Measurements from ENCODE around the gene KCNN3.

The KCNN3 gene

GRCh38 chr1:154837034-154837671 lies 32.9 kb downstream of the KCNN3 start:
- no peak for ATAC-seq
- TF ChIP-seq POU6F1 (CRISPR knock-in tag; IDR thresholded peaks at IDR 0.05; ENCODE audit: borderline replicate concordance, low read depth) = no peak
- TF ChIP-seq TSHZ2 (CRISPR knock-in tag; IDR thresholded peaks at IDR 0.05) = no peak
- no peak for TF ChIP-seq SNAI2 (CRISPR knock-in tag; IDR thresholded peaks at IDR 0.05)
- TF ChIP-seq CSDC2 (CRISPR knock-in tag; IDR thresholded peaks at IDR 0.05) = no peak
- no peak for TF ChIP-seq RARB (CRISPR knock-in tag; IDR thresholded peaks at IDR 0.05)
- no peak for TF ChIP-seq CSRNP3 (CRISPR knock-in tag; IDR thresholded peaks at IDR 0.05)
- no peak for TF ChIP-seq ZNF8 (CRISPR knock-in tag; IDR thresholded peaks at IDR 0.05)

- ATAC-seq = no peak
- TF ChIP-seq ZNF565 (CRISPR knock-in tag; conservative IDR thresholded peaks at IDR 0.05; ENCODE audit: low read depth) (no peak), RARB (CRISPR knock-in tag; IDR thresholded peaks at IDR 0.05) (no peak), OSR1 (CRISPR knock-in tag; IDR thresholded peaks at IDR 0.05) (no peak), CREB5 (CRISPR knock-in tag; IDR thresholded peaks at IDR 0.05; ENCODE audit: low read depth) (no peak)
Measured at GRCh38 chr1:154835531-154836324, 34.4 kb downstream of the KCNN3 start.

GRCh38 chr1:154833841-154834240 lies 36.2 kb downstream of the KCNN3 start:
- no peak for ATAC-seq
- no peak for TF ChIP-seq TOX (CRISPR knock-in tag; IDR thresholded peaks at IDR 0.05; ENCODE audit: borderline replicate concordance)
- TF ChIP-seq TSHZ2 (CRISPR knock-in tag; IDR thresholded peaks at IDR 0.05) = no peak
- TF ChIP-seq SNAI2 (CRISPR knock-in tag; IDR thresholded peaks at IDR 0.05) = no peak
- no peak for TF ChIP-seq PATZ1 (CRISPR knock-in tag; IDR thresholded peaks at IDR 0.05; ENCODE audit: borderline replicate concordance)
- no peak for TF ChIP-seq CREB5 (CRISPR knock-in tag; IDR thresholded peaks at IDR 0.05; ENCODE audit: low read depth)
- no peak for TF ChIP-seq PPARA (CRISPR knock-in tag; IDR thresholded peaks at IDR 0.05; ENCODE audit: borderline replicate concordance)
- TF ChIP-seq GLIS3 (CRISPR knock-in tag; IDR thresholded peaks at IDR 0.05) = no peak
- TF ChIP-seq BACH2 (CRISPR knock-in tag; IDR thresholded peaks at IDR 0.05; ENCODE audit: borderline replicate concordance) = no peak
- no peak for TF ChIP-seq ARNTL (CRISPR knock-in tag; IDR thresholded peaks at IDR 0.05; ENCODE audit: borderline replicate concordance, low read depth)
- no peak for TF ChIP-seq TCF4 (CRISPR knock-in tag; IDR thresholded peaks at IDR 0.05; ENCODE audit: borderline replicate concordance)
- TF ChIP-seq RARB (CRISPR knock-in tag; IDR thresholded peaks at IDR 0.05) = no peak
- no peak for TF ChIP-seq ZNF70 (CRISPR knock-in tag; IDR thresholded peaks at IDR 0.05)
- TF ChIP-seq CSDC2 (CRISPR knock-in tag; IDR thresholded peaks at IDR 0.05) = no peak
- no peak for TF ChIP-seq CSRNP3 (CRISPR knock-in tag; IDR thresholded peaks at IDR 0.05)
- TF ChIP-seq ZNF565 (CRISPR knock-in tag; conservative IDR thresholded peaks at IDR 0.05; ENCODE audit: low read depth) = no peak
- TF ChIP-seq ZC3H10 (CRISPR knock-in tag; IDR thresholded peaks at IDR 0.05) = no peak

Measured in SK-N-SH treated with all-trans-retinoic acid at 6 μM for 48 hours (cell line).